Breast epithelium (tissue), 4 donors: ENCODE measurements around the gene DRAP1. TPM values are rescaled to one million over a fixed set of nuclear protein-coding genes. Genes with fewer than 3 reads are reported as not detected.

ENCODE experiments used
- DNase-seq, 2 donors: peaks; one replicate each; pipeline ENCODE4 v3.0.0-alpha.2; 2019; ENCODE audit warnings: low spot score in 2 of 2
- H3K27ac ChIP-seq, 2 donors: fragments of 200-600 bp; sonication (generic) in 1 of 2; one replicate each; pipeline ENCODE4 v1.5.1; 2016 to 2019; ENCODE audit warnings: mild to moderate bottlenecking in 1 of 2
- H3K27me3 ChIP-seq, 2 donors: fragments of 200-600 bp; sonication (generic) in 1 of 2; one replicate each; pipeline versions ENCODE4 v1.5.1 to v1.6.0; 2017 to 2019; ENCODE audit warnings: control low read depth in 1 of 2, mild to moderate bottlenecking in 1 of 2
- H3K36me3 ChIP-seq: fragments of 200-600 bp; one replicate; pipeline ENCODE4 v1.5.1; 2019
- H3K4me1 ChIP-seq, 2 donors: fragments of 200-600 bp; sonication (generic); one replicate each; pipeline ENCODE4 v1.5.1; 2016 to 2019; ENCODE audit warnings: control low read depth in 1 of 2
- H3K4me3 ChIP-seq, 3 donors: fragments of 200-600 bp; sonication (generic); 1 replicate in 2 of 3; 2 replicates in 1 of 3; pipeline ENCODE4 v1.5.1; 2016 to 2019; ENCODE audit warnings: mild to moderate bottlenecking in 3 of 3, moderate library complexity in 2 of 3
- H3K9me3 ChIP-seq, 2 donors: fragments of 200-600 bp; sonication (generic) in 1 of 2; one replicate each; pipeline ENCODE4 v1.5.1; 2016 to 2019; ENCODE audit warnings: control low read depth in 1 of 2
- CTCF ChIP-seq, 3 donors: fragments of 450-650 bp; IDR thresholded peaks; one replicate each; pipeline ENCODE4 v1.5.1; 2016 to 2017; ENCODE audit warnings: antibody characterized with exemption in 3 of 3, mild to moderate bottlenecking in 3 of 3, moderate library complexity in 3 of 3
- POLR2A ChIP-seq: fragments of 450-650 bp; IDR thresholded peaks from one replicate; pipeline ENCODE4 v1.6.1; 2016; ENCODE audit warnings: antibody characterized with exemption, mild to moderate bottlenecking, moderate library complexity
- POLR2AphosphoS5 ChIP-seq, 3 donors: sonication (generic); formaldehyde crosslinking; IDR thresholded peaks; one replicate each; pipeline ENCODE4 v1.6.1; 2017; ENCODE audit warnings: antibody characterized with exemption in 3 of 3
- intact Hi-C: fragments of 100-400 bp; cut with DNase I; formaldehyde crosslinking; loops from one replicate; pipeline ENCODE4 v1.15.1; 2023; ENCODE audit warnings: low total_unique reads
- total RNA-seq, 3 donors: library from RNA; depleted of rRNA; stranded (reverse); fragments of >200 nt; gene quantifications; one replicate each; pipeline ENCODE4 v1.1.0, GENCODE V29; 2016

Gene DRAP1
- total RNA-seq, 3 donors from 2014 or later: 50.1 to 64.5 (median 51.5) TPM

- no peaks in the 10 kb centered on the region for H3K9me3 ChIP-seq
- TF ChIP-seq POLR2AphosphoS5 (IDR thresholded peaks at IDR 0.05) (no peak), CTCF (IDR thresholded peaks at IDR 0.05) (no peak), POLR2A (no peak)
- H3K36me3 ChIP-seq: no peaks in the 10 kb centered on the region
- peaks cover 0 to 5% of the 10 kb centered on the region in 2 donors for H3K4me1 ChIP-seq
- intact Hi-C loops: loop anchor here (10.0 kb wide), 1 partner anchor 82 kb away; the partner anchor contains the start of gene SART1
- H3K27ac ChIP-seq: no peak overlapping the region
- DNase-seq: no peak
- no peaks in the 10 kb centered on the region for H3K27me3 ChIP-seq
- no peak overlapping the region for H3K4me3 ChIP-seq
These were observed 36.8 kb upstream of the DRAP1 start for GRCh38 chr11:65882120-65883057.

GRCh38 chr11:65883058-65883761, 36.0 kb upstream of the DRAP1 start:
- no peak overlapping the region for H3K27ac ChIP-seq
- H3K4me1 ChIP-seq: peaks cover 5 to 12% of the 10 kb centered on the region in 2 donors
- H3K9me3 ChIP-seq: no peaks in the 10 kb centered on the region
- no peaks in the 10 kb centered on the region for H3K27me3 ChIP-seq
- TF ChIP-seq POLR2AphosphoS5 (IDR thresholded peaks at IDR 0.05) (no peak), CTCF (IDR thresholded peaks at IDR 0.05) (no peak), POLR2A (no peak)
- H3K36me3 ChIP-seq: no peaks in the 10 kb centered on the region
- H3K4me3 ChIP-seq: no peak overlapping the region
- DNase-seq: no peak
- intact Hi-C loops: loop anchor here (10.0 kb wide), 1 partner anchor 82 kb away; the partner anchor contains the start of gene SART1

GRCh38 chr11:65883786-65884715, 35.2 kb upstream of the DRAP1 start:
- Histone ChIP-seq H3K4me1 (peaks cover 5 to 12% of the 10 kb centered on the region in 2 donors), H3K27ac (peak overlapping the region in 1 of 2 donors; percentile 3), H3K9me3 (no peaks in the 10 kb centered on the region), H3K27me3 (no peaks in the 10 kb centered on the region), H3K4me3 (no peak overlapping the region), H3K36me3 (no peaks in the 10 kb centered on the region)
- no peak for TF ChIP-seq CTCF (IDR thresholded peaks at IDR 0.05)
- intact Hi-C loops: loop anchor here (10.0 kb wide), 1 partner anchor 81 kb away; the partner anchor contains the start of gene SART1
- DNase-seq: no peak

- peak; percentile 94 to 99 (median 97) for TF ChIP-seq CTCF (IDR thresholded peaks at IDR 0.05)
- peak in 2 of 3 donors; percentile 38 to 69 for TF ChIP-seq POLR2AphosphoS5 (IDR thresholded peaks at IDR 0.05)
- no peak for TF ChIP-seq POLR2A
- peaks cover 7 to 12% of the 10 kb centered on the region in 2 donors for H3K4me1 ChIP-seq
- DNase-seq: no peak
- no peak overlapping the region for H3K4me3 ChIP-seq
- no peaks in the 10 kb centered on the region for H3K27me3 ChIP-seq
- H3K9me3 ChIP-seq: no peaks in the 10 kb centered on the region
- H3K36me3 ChIP-seq: no peaks in the 10 kb centered on the region
- H3K27ac ChIP-seq: peak overlapping the region in 1 of 2 donors; percentile 3
- intact Hi-C loops: loop anchor here (10.0 kb wide), 1 partner anchor 80 kb away; the partner anchor contains the start of gene SART1
These were observed 34.5 kb upstream of the DRAP1 start for GRCh38 chr11:65884716-65885092.
